ENCODE data around the gene ANO7. TPM values are rescaled to one million over a fixed set of nuclear protein-coding genes. Genes with fewer than 3 reads are reported as not detected.

ANO7 gene
- total RNA-seq, 1 donor from 2014 or later = under 0.01 TPM

DNA sequence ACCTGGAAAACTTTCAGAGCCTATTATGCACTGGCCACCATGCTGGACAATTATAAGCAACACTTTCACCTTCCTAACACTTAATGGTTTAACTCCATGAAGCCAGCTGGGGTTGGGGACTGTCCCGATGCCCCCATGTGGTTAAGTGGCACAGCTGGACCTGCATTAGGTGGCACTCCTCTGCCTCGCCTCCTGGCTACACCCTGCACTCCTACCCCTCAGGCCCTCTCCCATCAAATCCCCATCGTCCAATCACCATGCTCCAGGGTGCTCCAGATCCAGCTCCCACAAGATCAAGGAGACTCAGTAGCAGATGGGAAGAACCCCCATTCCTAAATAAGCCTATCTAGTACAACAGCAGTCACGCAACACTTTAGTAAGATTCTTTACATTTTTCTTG lies 73.2 kb downstream of the ANO7 start:
- FAIRE-seq (peak; percentile 43), DNase-seq (ENCODE audit: low read depth) (no peak)
- Histone ChIP-seq H3K4me3 (ENCODE audit: low read depth, low read length) (no peak overlapping the region), H3K27me3 (ENCODE audit: control insufficient read depth, insufficient read depth, low read length) (no peaks in the 10 kb centered on the region), H3K36me3 (ENCODE audit: control insufficient read depth, insufficient read depth, low read length) (peaks cover 33% of the 10 kb centered on the region)
- no peak for TF ChIP-seq CTCF (IDR thresholded peaks at IDR 0.05; ENCODE audit: insufficient read depth, low read length, severe bottlenecking)

DNA sequence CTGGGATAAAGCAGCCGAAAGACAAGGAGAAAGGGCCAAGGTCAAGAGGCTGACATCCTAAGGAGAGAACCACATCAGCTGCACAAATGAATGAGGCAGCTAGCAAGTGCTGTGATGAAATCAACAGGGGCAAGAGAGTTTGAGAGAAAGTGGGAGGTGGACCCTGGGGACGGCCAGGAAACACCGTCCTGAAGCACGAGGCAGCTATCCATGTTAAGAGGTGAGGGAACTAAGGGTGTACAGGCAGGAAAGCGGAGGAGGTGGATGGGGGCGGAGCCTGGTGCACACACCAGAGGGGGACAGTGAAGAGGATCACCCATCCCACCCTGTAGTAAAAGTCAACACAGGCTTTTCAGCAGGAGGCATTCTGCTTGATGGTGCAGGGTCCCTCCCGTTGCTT lies 74.6 kb downstream of the ANO7 start:
- Histone ChIP-seq H3K4me3 (ENCODE audit: low read depth, low read length) (no peak overlapping the region), H3K27me3 (ENCODE audit: control insufficient read depth, insufficient read depth, low read length) (no peaks in the 10 kb centered on the region), H3K36me3 (ENCODE audit: control insufficient read depth, insufficient read depth, low read length) (peaks cover 36% of the 10 kb centered on the region)
- no peak for DNase-seq (ENCODE audit: low read depth)
- no peak for TF ChIP-seq CTCF (IDR thresholded peaks at IDR 0.05; ENCODE audit: insufficient read depth, low read length, severe bottlenecking)
- no peak for FAIRE-seq

DNA sequence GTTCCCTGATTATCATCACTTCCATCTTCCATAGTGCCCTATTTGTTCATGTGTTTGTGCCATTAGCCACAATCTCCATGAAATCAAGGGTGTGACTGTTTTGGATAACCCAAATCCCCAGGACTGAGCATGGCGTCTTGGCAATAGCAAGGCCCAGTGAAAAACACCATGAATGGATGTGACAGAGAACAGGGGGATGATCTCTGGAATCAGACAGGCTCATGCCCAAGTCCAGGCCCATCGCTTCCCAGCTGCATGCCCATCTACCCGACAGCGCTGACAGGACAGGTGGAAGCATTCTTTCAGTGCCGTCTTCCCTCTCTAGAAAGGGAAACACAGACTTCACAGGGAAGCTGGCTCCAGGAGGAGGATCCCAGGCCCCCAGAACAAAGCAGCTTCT lies 77.0 kb downstream of the ANO7 start:
- Histone ChIP-seq H3K36me3 (ENCODE audit: control insufficient read depth, insufficient read depth, low read length) (peaks cover 41% of the 10 kb centered on the region), H3K27me3 (ENCODE audit: control insufficient read depth, insufficient read depth, low read length) (no peaks in the 10 kb centered on the region), H3K4me3 (ENCODE audit: low read depth, low read length) (no peak overlapping the region)
- FAIRE-seq = no peak
- no peak for TF ChIP-seq CTCF (IDR thresholded peaks at IDR 0.05; ENCODE audit: insufficient read depth, low read length, severe bottlenecking)
- no peak for DNase-seq (ENCODE audit: low read depth)

- DNase-seq (ENCODE audit: low read depth) (no peak), FAIRE-seq (no peak)
- Histone ChIP-seq H3K27me3 (ENCODE audit: control insufficient read depth, insufficient read depth, low read length) (no peaks in the 10 kb centered on the region), H3K36me3 (ENCODE audit: control insufficient read depth, insufficient read depth, low read length) (peaks cover 32% of the 10 kb centered on the region), H3K4me3 (ENCODE audit: low read depth, low read length) (no peak overlapping the region)
- no peak for TF ChIP-seq CTCF (IDR thresholded peaks at IDR 0.05; ENCODE audit: insufficient read depth, low read length, severe bottlenecking)
Measured at GRCh38 chr2:241267249-241268067, 79.0 kb downstream of the ANO7 start.

DNA sequence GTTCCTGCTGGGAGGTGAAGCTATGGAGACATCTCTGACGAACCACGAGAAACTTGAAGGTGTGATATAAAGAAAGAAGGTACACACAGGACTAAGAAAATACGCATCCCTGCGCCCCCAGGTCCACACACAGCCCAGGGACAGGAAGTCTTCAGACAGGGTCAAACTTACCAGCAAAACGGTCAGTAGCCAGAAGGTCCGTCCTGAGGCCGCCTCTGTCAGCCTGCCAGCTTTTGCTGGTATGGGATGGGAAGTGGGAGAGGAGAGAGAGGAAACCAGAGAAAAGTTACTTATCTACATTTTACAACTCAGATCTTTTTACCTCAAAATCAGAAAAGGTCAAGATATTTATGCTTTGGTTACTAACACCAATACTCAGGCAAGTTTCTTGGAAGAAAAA lies 79.8 kb downstream of the ANO7 start:
- no peak for FAIRE-seq
- TF ChIP-seq CTCF (IDR thresholded peaks at IDR 0.05; ENCODE audit: insufficient read depth, low read length, severe bottlenecking) = no peak
- peaks cover 25% of the 10 kb centered on the region for H3K36me3 ChIP-seq (ENCODE audit: control insufficient read depth, insufficient read depth, low read length)
- H3K4me3 ChIP-seq (ENCODE audit: low read depth, low read length) = no peak overlapping the region
- DNase-seq (ENCODE audit: low read depth) = no peak
- no peaks in the 10 kb centered on the region for H3K27me3 ChIP-seq (ENCODE audit: control insufficient read depth, insufficient read depth, low read length)
